H1 (cell line): ENCODE measurements around the gene C18orf54. TPM values are rescaled to one million over a fixed set of nuclear protein-coding genes. Genes with fewer than 3 reads are reported as not detected.

Experiments
- CTCF ChIA-PET: fragments of 300-600 bp; sonication (Branson Sonifier 250); formaldehyde crosslinking; loops from one replicate; lab custom pipeline; 2021; ENCODE audit not compliant: partially characterized antibody; lab: Charles Lee
- POLR2A ChIA-PET: fragments of 300-600 bp; sonication (Branson Sonifier 250); formaldehyde crosslinking; loops from one replicate; lab custom pipeline; 2021; ENCODE audit warnings: inconsistent platforms; ENCODE audit not compliant: partially characterized antibody; lab: Charles Lee
- DNase-seq, 2 experiments: peaks; one replicate each; pipeline versions ENCODE4 v3.0.0 to v3.0.0-alpha.2; 2010 to 2022; ENCODE audit warnings: low spot score in 2 of 2, low read depth in 1 of 2, mixed read lengths in 1 of 2
- FAIRE-seq: peaks from 2 replicates; lab custom pipeline; 2011; peaks lifted over from hg19 to GRCh38; lab: Jason Lieb, UNC
- H2AFZ ChIP-seq: 2 replicates; pipeline ENCODE4 v1.8.1; 2012; ENCODE audit warnings: low read length, inconsistent platforms
- H2AK5ac ChIP-seq: 2 replicates; pipeline ENCODE4 v1.6.1; 2013; ENCODE audit warnings: low read depth, low read length
- H2BK120ac ChIP-seq: replicated peaks from 2 replicates; pipeline ENCODE3; 2013; ENCODE audit warnings: low read depth, low read length, inconsistent platforms
- H2BK12ac ChIP-seq: 2 replicates; pipeline ENCODE4 v1.6.1; 2013; ENCODE audit warnings: low read depth, low read length
- H2BK15ac ChIP-seq: 2 replicates; pipeline ENCODE4 v1.6.1; 2013; ENCODE audit warnings: low read length
- H2BK20ac ChIP-seq: 2 replicates; pipeline ENCODE4 v1.6.1; 2013; ENCODE audit warnings: low read length
- H2BK5ac ChIP-seq: 2 replicates; pipeline ENCODE4 v1.6.1; 2013; ENCODE audit warnings: low read depth, low read length
- H3K14ac ChIP-seq: 2 replicates; pipeline ENCODE4 v1.6.1; 2013; ENCODE audit warnings: inconsistent platforms; ENCODE audit not compliant: insufficient read length
- H3K18ac ChIP-seq: 2 replicates; pipeline ENCODE4 v1.6.1; 2013; ENCODE audit warnings: low read length; ENCODE audit errors: extremely low read depth
- H3K23ac ChIP-seq: 2 replicates; pipeline ENCODE4 v1.6.1; 2013; ENCODE audit warnings: inconsistent platforms; ENCODE audit not compliant: insufficient read length
- H3K23me2 ChIP-seq: 2 replicates; pipeline ENCODE4 v1.6.1; 2013; ENCODE audit warnings: low read depth, low read length
- H3K27ac ChIP-seq: 2 replicates; pipeline ENCODE4 v1.6.1; 2011; ENCODE audit warnings: low read depth, low read length, inconsistent platforms
- H3K27me3 ChIP-seq, 4 experiments: replicated peaks in 1 of 4; 1 replicate in 1 of 4; 2 replicates in 3 of 4; pipeline versions ENCODE4 v1.6.1 to v1.8.1; 2011 to 2013; ENCODE audit warnings: low read length in 3 of 4, mild to moderate bottlenecking in 3 of 4, inconsistent platforms in 2 of 4, mixed read lengths in 2 of 4, moderate library complexity in 1 of 4; ENCODE audit not compliant: control insufficient read depth in 3 of 4, insufficient read depth in 3 of 4; ENCODE audit errors: extremely low read depth in 1 of 4
- H3K36me3 ChIP-seq, 4 experiments: 2 replicates each; pipeline versions ENCODE4 v1.6.1 to v1.8.1; 2011 to 2013; ENCODE audit warnings: mild to moderate bottlenecking in 4 of 4, low read length in 3 of 4, moderate library complexity in 2 of 4, control low read depth in 1 of 4, inconsistent platforms in 1 of 4; ENCODE audit not compliant: insufficient read depth in 4 of 4, control insufficient read depth in 2 of 4
- H3K4ac ChIP-seq: replicated peaks from 2 replicates; pipeline ENCODE3; 2013; ENCODE audit warnings: low read length, low read depth, mixed read lengths, inconsistent platforms; ENCODE audit not compliant: insufficient read length
- H3K4me1 ChIP-seq, 4 experiments: replicated peaks in 1 of 4; 1 replicate in 1 of 4; 2 replicates in 3 of 4; pipeline versions ENCODE4 v1.6.1 to v1.8.1; 2011 to 2013; ENCODE audit warnings: low read length in 3 of 4, inconsistent platforms in 2 of 4, mixed read lengths in 1 of 4; ENCODE audit not compliant: insufficient read depth in 4 of 4, control insufficient read depth in 3 of 4
- H3K4me2 ChIP-seq, 2 experiments: 2 replicates each; pipeline versions ENCODE4 v1.6.1 to v1.8.1; 2011 to 2013; ENCODE audit warnings: low read depth in 2 of 2, low read length in 2 of 2, control low read depth in 1 of 2, inconsistent platforms in 1 of 2, mild to moderate bottlenecking in 1 of 2; ENCODE audit not compliant: insufficient read depth in 1 of 2
- H3K4me3 ChIP-seq, 4 experiments: fragments of 200-600, 300-600 bp in 1 of 4; sonication (generic), shearing (Covaris generic), sonication (Bioruptor Twin) in 1 of 4; 2 replicates each; pipeline versions ENCODE4 v1.5.1 to v1.8.1; 2011 to 2016; ENCODE audit warnings: low read length in 4 of 4, low read depth in 3 of 4, control low read depth in 2 of 4, inconsistent platforms in 2 of 4, mild to moderate bottlenecking in 2 of 4, mixed read lengths in 1 of 4, moderate library complexity in 1 of 4; ENCODE audit not compliant: insufficient read depth in 2 of 4; ENCODE audit errors: extremely low read depth in 1 of 4
- H3K56ac ChIP-seq: replicated peaks from 2 replicates; pipeline ENCODE3; 2013; ENCODE audit warnings: low read depth, mild to moderate bottlenecking, mixed read lengths, low read length, inconsistent platforms; ENCODE audit not compliant: insufficient read length
- H3K79me1 ChIP-seq: 2 replicates; pipeline ENCODE4 v1.6.1; 2013; ENCODE audit warnings: low read depth, low read length, control low read depth
- H3K79me2 ChIP-seq, 2 experiments: 2 replicates each; pipeline versions ENCODE4 v1.6.1 to v1.8.1; 2012 to 2013; ENCODE audit warnings: low read length in 2 of 2, mild to moderate bottlenecking in 2 of 2, inconsistent platforms in 1 of 2; ENCODE audit not compliant: insufficient read depth in 2 of 2, control insufficient read depth in 1 of 2
- H3K9ac ChIP-seq, 4 experiments: replicated peaks in 1 of 4; 1 replicate in 1 of 4; 2 replicates in 3 of 4; pipeline versions ENCODE4 v1.6.1 to v1.8.1; 2011 to 2013; ENCODE audit warnings: low read depth in 3 of 4, low read length in 3 of 4, control low read depth in 2 of 4, mild to moderate bottlenecking in 2 of 4, moderate library complexity in 2 of 4, inconsistent platforms in 1 of 4; ENCODE audit errors: extremely low read depth in 1 of 4
- H3K9me3 ChIP-seq, 2 experiments: 2 replicates each; pipeline versions ENCODE4 v1.6.1 to v1.8.1; 2012 to 2013; ENCODE audit warnings: mild to moderate bottlenecking in 2 of 2, moderate library complexity in 2 of 2, control low read depth in 1 of 2, inconsistent platforms in 1 of 2, low read depth in 1 of 2, low read length in 1 of 2, mixed read lengths in 1 of 2; ENCODE audit not compliant: insufficient read depth in 2 of 2
- H4K20me1 ChIP-seq, 2 experiments: replicated peaks in 1 of 2; 2 replicates each; pipeline versions ENCODE3 to v1.8.1; 2011 to 2013; ENCODE audit warnings: inconsistent platforms in 2 of 2, low read length in 2 of 2, mild to moderate bottlenecking in 1 of 2; ENCODE audit not compliant: insufficient read depth in 2 of 2, control insufficient read depth in 1 of 2
- H4K5ac ChIP-seq: 2 replicates; pipeline ENCODE4 v1.6.1; 2013; ENCODE audit warnings: low read length, low read depth, mixed read lengths, inconsistent platforms; ENCODE audit not compliant: insufficient read length
- H4K8ac ChIP-seq: 2 replicates; pipeline ENCODE4 v1.8.0; 2013; ENCODE audit warnings: mild to moderate bottlenecking, moderate library complexity, low read length, inconsistent platforms; ENCODE audit not compliant: insufficient read depth; ENCODE audit errors: extremely low read depth
- H4K91ac ChIP-seq: replicated peaks from 2 replicates; pipeline ENCODE3; 2013; ENCODE audit warnings: low read length, mixed read lengths, inconsistent platforms; ENCODE audit not compliant: insufficient read length
- BRCA1 ChIP-seq: IDR thresholded peaks from 2 replicates; pipeline ENCODE4 v1.6.1; 2012; ENCODE audit warnings: low read depth, low read length, improper control_type of control experiment
- EZH2 ChIP-seq: fragments of 200-600 bp; sonication (generic); IDR thresholded peaks from 2 replicates; pipeline ENCODE4 v1.7.1; 2012; ENCODE audit warnings: low read depth, mild to moderate bottlenecking, moderate library complexity, low read length, inconsistent platforms; ENCODE audit not compliant: severe bottlenecking
- FOSL1 ChIP-seq: IDR thresholded peaks from 2 replicates; pipeline ENCODE4 v1.6.1; 2011; ENCODE audit warnings: mild to moderate bottlenecking, low read depth, low read length, moderate library complexity; ENCODE audit not compliant: insufficient read depth
- HDAC6 ChIP-seq: IDR thresholded peaks from one replicate; pipeline ENCODE4 v1.7.1; 2012; ENCODE audit warnings: low read depth, mild to moderate bottlenecking, inconsistent platforms, low read length, moderate library complexity
- KDM1A ChIP-seq: fragments of 200-600, 300-600 bp; sonication (generic); IDR thresholded peaks from 2 replicates; pipeline ENCODE4 v1.7.1; 2016; ENCODE audit warnings: mild to moderate bottlenecking, low read length, borderline replicate concordance
- POLR2AphosphoS5 ChIP-seq: IDR thresholded peaks from 2 replicates; pipeline ENCODE4 v1.6.1; 2011; ENCODE audit warnings: low read depth, low read length
- RBBP5 ChIP-seq: IDR thresholded peaks from 2 replicates; pipeline ENCODE4 v1.7.1; 2012; ENCODE audit warnings: low read depth, mild to moderate bottlenecking, inconsistent platforms, low read length, moderate library complexity, borderline replicate concordance
- SP1 ChIP-seq: IDR thresholded peaks from 2 replicates; pipeline ENCODE4 v1.6.1; 2011; ENCODE audit warnings: low read depth, low read length
- SRF ChIP-seq: IDR thresholded peaks from 2 replicates; pipeline ENCODE4 v1.6.1; 2011; ENCODE audit warnings: mild to moderate bottlenecking, low read depth, low read length, moderate library complexity
- TBP ChIP-seq: IDR thresholded peaks from 2 replicates; pipeline ENCODE4 v1.6.1; 2011; ENCODE audit warnings: low read depth, low read length, improper control_type of control experiment
- TEAD4 ChIP-seq: IDR thresholded peaks from 2 replicates; pipeline ENCODE4 v1.6.1; 2012; ENCODE audit warnings: low read depth, low read length, inconsistent platforms, mixed read lengths
- WGBS, 2 experiments: shearing (Covaris generic) in 1 of 2; methylation state at CpG; one replicate each; pipeline versions ENCODE4 v1.1.6 to v1.1.7; 2013 to 2015; ENCODE audit warnings: low lambda C conversion rate in 2 of 2, mixed read lengths in 2 of 2, inconsistent platforms in 1 of 2, low coverage in 1 of 2, missing lambda C conversion rate in 1 of 2; ENCODE audit not compliant: insufficient replicate concordance in 2 of 2, insufficient coverage in 1 of 2, insufficient read length in 1 of 2; ENCODE audit errors: extremely low coverage in 1 of 2, missing lambda C conversion rate in 1 of 2; 5-methylcytosine and 5-hydroxymethylcytosine counted together
- polyA plus RNA-seq, 7 experiments: library from polyadenylated mRNA; depleted of rRNA in 3 of 7; stranded (reverse) in 5 of 7; unstranded in 2 of 7; fragments of >200 nt in 5 of 7; fragments of 200-250 nt in 2 of 7; gene quantifications; 1 replicate in 5 of 7; 2 replicates in 1 of 7; 4 replicates in 1 of 7; pipeline versions ENCODE4 v1.2.1 to v1.2.3, GENCODE V29; 2011 to 2013; ENCODE audit warnings: missing spikeins in 2 of 7, mixed read lengths in 2 of 7
- total RNA-seq: library from RNA; stranded (reverse); fragmentation: NEBNext Ultra II Directional; extraction: Animal tissue kit (Norgen Biotek cat#: 25700); gene quantifications from 2 replicates; pipeline ENCODE4 v1.2.1, GENCODE V29; 2021

C18orf54 gene
- total and polyA plus RNA-seq, 2 of the 8 experiments (the other 6 are each of a cell fraction or from before 2014, with no cell fraction given) = 6.7 to 30.9 TPM

DNA sequence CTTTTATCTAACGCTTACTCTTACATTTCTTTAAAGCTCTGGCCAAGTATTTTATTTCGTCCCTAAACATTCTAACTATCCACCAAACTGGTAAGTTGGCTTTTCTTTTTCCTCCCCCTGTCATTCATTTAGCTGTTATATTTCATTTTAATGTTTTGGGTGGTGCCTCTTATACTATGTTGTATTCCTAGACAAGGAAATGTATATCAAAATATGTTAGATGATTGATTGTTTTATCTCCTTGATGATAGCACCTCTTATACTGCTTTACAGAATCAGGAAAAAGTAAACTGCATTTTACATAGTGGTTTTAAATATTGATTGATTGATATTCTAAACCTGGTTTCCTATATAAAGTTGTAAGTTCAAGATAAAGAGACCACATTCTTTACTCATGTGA, 23.9 kb downstream of the C18orf54 start:
- no peak overlapping the region for H4K91ac ChIP-seq
- H2BK15ac ChIP-seq = no peak overlapping the region
- H3K4me3 ChIP-seq = no peak overlapping the region
- H4K20me1 ChIP-seq = no peaks in the 10 kb centered on the region
- DNase-seq = no peak
- POLR2A ChIA-PET = interaction anchor here (1.3 kb wide), 1 partner anchor 23 kb away, joined by 3 read pairs; no protein-coding TSS in a partner anchor
- no peaks in the 10 kb centered on the region for H3K27me3 ChIP-seq
- WGBS, 2 experiments = 88 to 100% methylated on average over 2 of the region's 2 CpGs
- no peaks in the 10 kb centered on the region for H3K79me2 ChIP-seq
- H2AFZ ChIP-seq = no peak overlapping the region
- peaks cover 2 to 20% (median 7%) of the 10 kb centered on the region in 4 experiments; a peak in 4 of 7 replicates for H3K4me1 ChIP-seq
- H3K9me3 ChIP-seq = no peaks in the 10 kb centered on the region
- H2BK120ac ChIP-seq = no peak overlapping the region
- H3K36me3 ChIP-seq = peaks cover 0 to 21% (median 2%) of the 10 kb centered on the region in 4 experiments; a peak in 3 of 8 replicates
- H4K5ac ChIP-seq = no peak overlapping the region
- H3K4me2 ChIP-seq = no peak overlapping the region; a peak in 1 of 4 replicates
- H3K9ac ChIP-seq = no peak overlapping the region
- no peak overlapping the region for H4K8ac ChIP-seq
- TF ChIP-seq HDAC6 (no peak), TBP (no peak), EZH2 (no peak), FOSL1 (no peak), KDM1A (no peak), POLR2AphosphoS5 (no peak), RBBP5 (no peak), BRCA1 (no peak), TEAD4 (no peak), SP1 (no peak), SRF (no peak)
- H3K14ac ChIP-seq = no peak overlapping the region
- no peak overlapping the region for H2BK20ac ChIP-seq
- CTCF ChIA-PET = interaction anchor here (1.0 kb wide), 2 partner anchors 22 to 288 kb away, joined by 3 to 4 read pairs; no protein-coding TSS in a partner anchor
- H3K79me1 ChIP-seq = no peaks in the 10 kb centered on the region
- no peak overlapping the region for H3K56ac ChIP-seq
- no peak overlapping the region for H2BK12ac ChIP-seq
- no peaks in the 10 kb centered on the region for H3K23me2 ChIP-seq
- FAIRE-seq = no peak
- no peak overlapping the region for H2AK5ac ChIP-seq
- H3K18ac ChIP-seq = no peak overlapping the region
- H3K27ac ChIP-seq = no peak overlapping the region
- no peak overlapping the region for H2BK5ac ChIP-seq
- H3K4ac ChIP-seq = no peak overlapping the region
- H3K23ac ChIP-seq = no peak overlapping the region
